Activated CD4-positive, alpha-beta T cell treated with anti-CD3 and anti-CD28 coated beads, Interleukin-2, Interleukin-6, amounts not matched to agents 100 ng/mL and 50 ng/mL, durations not matched to agents 16 hours and 8 hours (primary cell): ENCODE results near the gene ELP1.

Experiments
- DNase-seq: peaks from one replicate; pipeline ENCODE4 v3.0.0-alpha.2; 2020

The ELP1 gene

GRCh38 chr9:108877524-108877923 is 56.4 kb downstream of the ELP1 start:
- DNase-seq, result no peak

GRCh38 chr9:108876425-108876824 is 57.5 kb downstream of the ELP1 start:
- DNase-seq, result no peak

- no peak for DNase-seq
Observed at GRCh38 chr9:108874058-108874788, 59.7 kb downstream of the ELP1 start.

- no peak for DNase-seq
Observed at GRCh38 chr9:108869092-108869725, 64.7 kb downstream of the ELP1 start.

GRCh38 chr9:108867829-108868228 is 66.1 kb downstream of the ELP1 start:
- DNase-seq, result no peak

GRCh38 chr9:108867116-108867515 is 66.8 kb downstream of the ELP1 start:
- no peak for DNase-seq

- DNase-seq, result no peak
Observed at GRCh38 chr9:108866001-108866420, 67.9 kb downstream of the ELP1 start.

- no peak for DNase-seq
Observed at GRCh38 chr9:108865037-108865436, 68.9 kb downstream of the ELP1 start.

GRCh38 chr9:108864446-108864845 is 69.5 kb downstream of the ELP1 start:
- DNase-seq, result no peak

- DNase-seq, result no peak
Observed at GRCh38 chr9:108863891-108864290, 70.0 kb downstream of the ELP1 start.

- DNase-seq, result no peak
Observed at GRCh38 chr9:108861997-108862396, 71.9 kb downstream of the ELP1 start, which contains the start of gene ACTL7A. Gene ACTL7A (plus strand): TSS chr9:108862266. CDS start chr9:108862323, 57 bp downstream.

- no peak for DNase-seq
Observed at GRCh38 chr9:108861464-108861863, 72.5 kb downstream of the ELP1 start.

- no peak for DNase-seq
Observed at GRCh38 chr9:108860764-108861163, 73.2 kb downstream of the ELP1 start.

- DNase-seq, result no peak
Observed at GRCh38 chr9:108860354-108860753, 73.6 kb downstream of the ELP1 start.

GRCh38 chr9:108859459-108860114 is 74.3 kb downstream of the ELP1 start:
- no peak for DNase-seq

- DNase-seq, result no peak
Observed at GRCh38 chr9:108857572-108857971, 76.4 kb downstream of the ELP1 start.

- DNase-seq, result no peak
Observed at GRCh38 chr9:108855888-108856287, 78.0 kb downstream of the ELP1 start, which contains the start of gene ACTL7B. Gene ACTL7B (minus strand): TSS chr9:108855986. CDS start chr9:108855930, 56 bp downstream.

- DNase-seq, result no peak
Observed at GRCh38 chr9:108855529-108855886, 78.4 kb downstream of the ELP1 start.

GRCh38 chr9:108854641-108855528 is 79.0 kb downstream of the ELP1 start:
- DNase-seq, result no peak

GRCh38 chr9:108854094-108854493 is 79.8 kb downstream of the ELP1 start:
- DNase-seq, result no peak

- no peak for DNase-seq
Observed at GRCh38 chr9:108852079-108852478, 81.8 kb downstream of the ELP1 start.

GRCh38 chr9:108851138-108851537 is 82.8 kb downstream of the ELP1 start:
- DNase-seq, result no peak
